IMR-90 (cell line): ENCODE results near the gene MYO1D. TPM values are rescaled to one million over a fixed set of nuclear protein-coding genes. Genes with fewer than 3 reads are reported as not detected.

Experiments used
- ATAC-seq: fragments of 200-7000 bp; cut with Tn5 transposase; 2 replicates; pipeline ENCODE4 v1.9.1; 2020; ENCODE audit warnings: low read depth, mild to moderate bottlenecking, moderate library complexity
- BruUV-seq: library from RNA; stranded (reverse); fragments of 400-500 nt; replicated peaks from 2 replicates; lab custom pipeline; 2021; lab: Mats Ljungman, UMichigan
- CTCF ChIA-PET: fragments of 300-600 bp; formaldehyde crosslinking; extraction: SDS; loops from one replicate; lab custom pipeline; 2021; ENCODE audit warnings: antibody characterized with exemption; lab: Yijun Ruan, JAX
- POLR2A ChIA-PET: fragments of 300-600 bp; sonication (Branson Sonifier 250); formaldehyde crosslinking; loops from one replicate; lab custom pipeline; 2022; ENCODE audit warnings: antibody characterized with exemption; ENCODE audit not compliant: unreplicated experiment; lab: Charles Lee
- DNase-seq: peaks from one replicate; pipeline ENCODE4 v3.0.0; 2013
- H2AFZ ChIP-seq: replicated peaks from 2 replicates; pipeline ENCODE3; 2013; ENCODE audit warnings: low read length, mild to moderate bottlenecking; ENCODE audit not compliant: poor library complexity
- H2AK5ac ChIP-seq: 2 replicates; pipeline ENCODE4 v1.6.1; 2013; ENCODE audit warnings: low read depth, low read length, inconsistent platforms
- H2AK9ac ChIP-seq: replicated peaks from 2 replicates; pipeline ENCODE3; 2013; ENCODE audit warnings: mild to moderate bottlenecking, low read depth, low read length, moderate library complexity; ENCODE audit not compliant: poor library complexity
- H2BK120ac ChIP-seq: 2 replicates; pipeline ENCODE4 v1.6.1; 2013; ENCODE audit warnings: low read depth, low read length, inconsistent platforms
- H2BK15ac ChIP-seq: 3 replicates; pipeline ENCODE4 v1.6.1; 2013; ENCODE audit warnings: low read depth, low read length, inconsistent platforms
- H2BK20ac ChIP-seq: 2 replicates; pipeline ENCODE4 v1.6.1; 2013; ENCODE audit warnings: low read depth, mild to moderate bottlenecking, inconsistent platforms, low read length, moderate library complexity
- H2BK5ac ChIP-seq: 2 replicates; pipeline ENCODE4 v1.6.1; 2013; ENCODE audit warnings: mild to moderate bottlenecking, low read depth, low read length, inconsistent platforms; ENCODE audit not compliant: poor library complexity, severe bottlenecking
- H3K14ac ChIP-seq: replicated peaks from 2 replicates; pipeline ENCODE4 v1.6.1; 2013; ENCODE audit warnings: low read depth, low read length, inconsistent platforms
- H3K18ac ChIP-seq: 2 replicates; pipeline ENCODE4 v1.6.1; 2013; ENCODE audit warnings: low read depth, low read length, control low read depth
- H3K23ac ChIP-seq: 2 replicates; pipeline ENCODE4 v1.6.1; 2013; ENCODE audit warnings: low read depth, low read length, inconsistent platforms
- H3K27ac ChIP-seq: 2 replicates; pipeline ENCODE4 v1.5.1; 2013; ENCODE audit warnings: mild to moderate bottlenecking, control low read depth, low read length; ENCODE audit not compliant: insufficient read depth
- H3K27me3 ChIP-seq: 2 replicates; pipeline ENCODE4 v1.6.1; 2013; ENCODE audit warnings: low read length; ENCODE audit not compliant: control insufficient read depth, insufficient read depth
- H3K36me3 ChIP-seq: 2 replicates; pipeline ENCODE4 v1.6.1; 2013; ENCODE audit warnings: low read length, mixed read lengths; ENCODE audit not compliant: control insufficient read depth, insufficient read depth
- H3K4ac ChIP-seq: 2 replicates; pipeline ENCODE4 v1.6.1; 2013; ENCODE audit warnings: low read depth, low read length, inconsistent platforms
- H3K4me1 ChIP-seq: 2 replicates; pipeline ENCODE4 v1.6.1; 2013; ENCODE audit warnings: low read length, mixed read lengths; ENCODE audit not compliant: control insufficient read depth, insufficient read depth
- H3K4me2 ChIP-seq: 2 replicates; pipeline ENCODE4 v1.6.1; 2013; ENCODE audit warnings: low read depth, mild to moderate bottlenecking, control low read depth, low read length, moderate library complexity
- H3K4me3 ChIP-seq: 2 replicates; pipeline ENCODE4 v1.5.1; 2013; ENCODE audit warnings: low read depth, mild to moderate bottlenecking, control low read depth, low read length, moderate library complexity; ENCODE audit not compliant: insufficient read depth
- H3K56ac ChIP-seq: 2 replicates; pipeline ENCODE4 v1.6.1; 2013; ENCODE audit warnings: low read length, inconsistent platforms; ENCODE audit not compliant: insufficient read depth; ENCODE audit errors: extremely low read depth
- H3K79me1 ChIP-seq, 2 experiments: 2 replicates each; pipeline ENCODE4 v1.6.1; 2013; ENCODE audit warnings: low read length in 2 of 2, inconsistent platforms in 1 of 2, low read depth in 1 of 2
- H3K9ac ChIP-seq: 2 replicates; pipeline ENCODE4 v1.6.1; 2013; ENCODE audit warnings: low read depth, low read length, control low read depth
- H3K9me1 ChIP-seq: 2 replicates; pipeline ENCODE4 v1.6.1; 2013; ENCODE audit warnings: low read length, inconsistent platforms; ENCODE audit not compliant: insufficient read depth
- H3K9me3 ChIP-seq: 2 replicates; pipeline ENCODE4 v1.6.1; 2013; ENCODE audit warnings: low read length; ENCODE audit not compliant: control insufficient read depth, insufficient read depth
- H4K20me1 ChIP-seq: 2 replicates; pipeline ENCODE4 v1.6.1; 2013; ENCODE audit warnings: low read length, inconsistent platforms; ENCODE audit not compliant: insufficient read depth
- H4K5ac ChIP-seq: 2 replicates; pipeline ENCODE4 v1.6.1; 2013; ENCODE audit warnings: mild to moderate bottlenecking, low read depth, low read length, control low read depth
- H4K8ac ChIP-seq, 2 experiments: 2 replicates each; pipeline ENCODE4 v1.6.1; 2013; ENCODE audit warnings: low read depth in 2 of 2, low read length in 2 of 2, control low read depth in 1 of 2, inconsistent platforms in 1 of 2
- H4K91ac ChIP-seq: 2 replicates; pipeline ENCODE4 v1.6.1; 2013; ENCODE audit warnings: low read depth, low read length, inconsistent platforms; ENCODE audit not compliant: insufficient read depth
- BHLHE40 ChIP-seq: fragments of 150-350 bp; IDR thresholded peaks from 2 replicates; pipeline ENCODE4 v1.6.1; 2016; ENCODE audit warnings: mild to moderate bottlenecking, low read depth, low read length
- FOS ChIP-seq: fragments of 150-350 bp; IDR thresholded peaks from 2 replicates; pipeline ENCODE4 v1.6.1; 2016; ENCODE audit warnings: low read depth, low read length
- MAZ ChIP-seq: IDR thresholded peaks from 2 replicates; pipeline ENCODE4 v1.6.1; 2012; ENCODE audit warnings: low read depth, mild to moderate bottlenecking, low read length, improper control_type of control experiment, moderate library complexity, borderline replicate concordance
- MXI1 ChIP-seq: IDR thresholded peaks from 2 replicates; pipeline ENCODE4 v1.6.1; 2012; ENCODE audit warnings: low read depth, mild to moderate bottlenecking, low read length, moderate library complexity, borderline replicate concordance
- RCOR1 ChIP-seq: IDR thresholded peaks from 2 replicates; pipeline ENCODE4 v1.6.1; 2012; ENCODE audit warnings: mild to moderate bottlenecking, low read length, improper control_type of control experiment; ENCODE audit not compliant: insufficient replicate concordance
- RFX5 ChIP-seq: IDR thresholded peaks from 2 replicates; pipeline ENCODE4 v1.8.0; 2012; ENCODE audit warnings: low read depth, mild to moderate bottlenecking, low read length, moderate library complexity
- SMC3 ChIP-seq: fragments of 150-350 bp; IDR thresholded peaks from 2 replicates; pipeline ENCODE4 v1.6.1; 2016; ENCODE audit warnings: low read depth, mild to moderate bottlenecking, antibody characterized with exemption, low read length, moderate library complexity
- dilution Hi-C: fragments of 300-500 bp; cut with HindIII; formaldehyde crosslinking; loops from one replicate; pipeline ENCODE4 v1.14.3; 2018; ENCODE audit warnings: low sequenced_read_pairs; ENCODE audit not compliant: unreplicated experiment
- in situ Hi-C: fragments of 300-500 bp; cut with MboI; formaldehyde crosslinking; loops from 3 replicates; pipeline ENCODE4 v1.14.3; 2019; ENCODE audit warnings: low sequenced_read_pairs, inconsistent platforms, mixed read lengths
- intact Hi-C: fragments of 100-400 bp; cut with micrococcal nuclease; formaldehyde crosslinking; loops from 2 replicates; pipeline ENCODE4 v1.10.0; 2022
- polyA plus RNA-seq, 3 experiments: library from polyadenylated mRNA; depleted of rRNA; stranded (reverse); fragments of >200 nt; gene quantifications; 2 replicates each; pipeline ENCODE4 v1.2.3, GENCODE V29; 2012; ENCODE audit warnings: low replicate concordance in 1 of 3
- total RNA-seq: library from RNA; depleted of rRNA; stranded (reverse); fragments of >200 nt; gene quantifications from 2 replicates; pipeline ENCODE4 v1.2.3, GENCODE V29; 2012
- TF ChIP-seq, protein P1 (sequence below): fragments of 150-350 bp; IDR thresholded peaks from 2 replicates; pipeline ENCODE4 v1.6.1; 2016; ENCODE audit warnings: low read depth, mild to moderate bottlenecking, low read length, moderate library complexity, borderline replicate concordance
- TF ChIP-seq, protein P2 (sequence below): fragments of 150-350 bp; IDR thresholded peaks from 2 replicates; pipeline ENCODE4 v1.6.1; 2017; ENCODE audit warnings: mild to moderate bottlenecking, antibody characterized with exemption, low read length, low read depth

Gene MYO1D
- total and polyA plus RNA-seq, 2 of the 4 experiments (the other 2 are of a cell fraction) = 0.63 to 0.90 TPM

DNA sequence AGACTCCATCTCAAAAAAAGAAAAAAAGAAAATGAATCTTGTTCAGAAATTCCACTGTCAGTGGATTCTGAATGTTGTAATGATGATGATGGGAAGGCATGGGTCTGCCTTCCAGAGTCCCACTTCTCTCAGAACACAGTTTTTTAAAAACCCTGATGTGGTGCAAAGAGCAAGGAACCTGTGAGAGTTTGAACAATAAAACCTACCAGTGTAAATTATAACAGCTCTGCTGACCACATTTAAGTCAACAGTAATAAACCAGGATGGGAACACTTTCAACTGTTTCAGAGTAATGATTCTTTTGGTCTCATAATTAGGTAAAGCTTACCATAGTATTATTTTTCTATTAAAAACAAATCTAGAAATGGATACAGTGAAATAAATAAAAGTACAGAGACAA is 99.0 kb downstream of the MYO1D start:
- TF ChIP-seq, protein P1, sequence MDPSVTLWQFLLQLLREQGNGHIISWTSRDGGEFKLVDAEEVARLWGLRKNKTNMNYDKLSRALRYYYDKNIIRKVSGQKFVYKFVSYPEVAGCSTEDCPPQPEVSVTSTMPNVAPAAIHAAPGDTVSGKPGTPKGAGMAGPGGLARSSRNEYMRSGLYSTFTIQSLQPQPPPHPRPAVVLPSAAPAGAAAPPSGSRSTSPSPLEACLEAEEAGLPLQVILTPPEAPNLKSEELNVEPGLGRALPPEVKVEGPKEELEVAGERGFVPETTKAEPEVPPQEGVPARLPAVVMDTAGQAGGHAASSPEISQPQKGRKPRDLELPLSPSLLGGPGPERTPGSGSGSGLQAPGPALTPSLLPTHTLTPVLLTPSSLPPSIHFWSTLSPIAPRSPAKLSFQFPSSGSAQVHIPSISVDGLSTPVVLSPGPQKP = no peak
- TF ChIP-seq BHLHE40 = no peak
- no peak for TF ChIP-seq MXI1
- no peak for TF ChIP-seq SMC3
- no peak for TF ChIP-seq RFX5
- TF ChIP-seq, protein P2, sequence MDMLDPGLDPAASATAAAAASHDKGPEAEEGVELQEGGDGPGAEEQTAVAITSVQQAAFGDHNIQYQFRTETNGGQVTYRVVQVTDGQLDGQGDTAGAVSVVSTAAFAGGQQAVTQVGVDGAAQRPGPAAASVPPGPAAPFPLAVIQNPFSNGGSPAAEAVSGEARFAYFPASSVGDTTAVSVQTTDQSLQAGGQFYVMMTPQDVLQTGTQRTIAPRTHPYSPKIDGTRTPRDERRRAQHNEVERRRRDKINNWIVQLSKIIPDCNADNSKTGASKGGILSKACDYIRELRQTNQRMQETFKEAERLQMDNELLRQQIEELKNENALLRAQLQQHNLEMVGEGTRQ = no peak
- no peak for TF ChIP-seq FOS
- no peak for TF ChIP-seq RCOR1
- TF ChIP-seq MAZ = no peak
- no TSS peak for BruUV-seq
- Histone ChIP-seq H4K5ac (no peak overlapping the region), H2BK5ac (no peak overlapping the region), H3K14ac (no peak overlapping the region), H3K4me2 (no peak overlapping the region), H3K27me3 (no peaks in the 10 kb centered on the region), H4K91ac (no peak overlapping the region), H2AK9ac (no peak overlapping the region), H3K27ac (no peak overlapping the region), H4K8ac (no peak overlapping the region), H2BK20ac (no peak overlapping the region), H3K9ac (no peak overlapping the region), H2BK15ac (no peak overlapping the region), H3K9me3 (no peaks in the 10 kb centered on the region), H2AFZ (no peak overlapping the region), H3K79me1 (no peaks in the 10 kb centered on the region), H3K36me3 (no peaks in the 10 kb centered on the region), H3K4me3 (no peak overlapping the region), H3K23ac (no peak overlapping the region), H3K56ac (no peak overlapping the region), H3K9me1 (no peaks in the 10 kb centered on the region), H2AK5ac (no peak overlapping the region), H3K4ac (no peak overlapping the region), H4K20me1 (no peaks in the 10 kb centered on the region), H3K18ac (no peak overlapping the region), H2BK120ac (no peak overlapping the region), H3K4me1 (no peaks in the 10 kb centered on the region)
- in situ Hi-C loops (loop anchor here (25.0 kb wide), 2 partner anchors 134 to 984 kb away; no protein-coding TSS in a partner anchor), dilution Hi-C loops (no loop called here), intact Hi-C loops (no loop called here)
- ChIA-PET CTCF (interaction anchor here (0.6 kb wide), 2 partner anchors 28 to 98 kb away, joined by 3 to 4 read pairs; no protein-coding TSS in a partner anchor), POLR2A (no interaction called here)
- no peak for DNase-seq
- no peak for ATAC-seq
